HFFc6 (cell line): ENCODE results near the gene LEMD2. TPM values are rescaled to one million over a fixed set of nuclear protein-coding genes. Genes with fewer than 3 reads are reported as not detected.

Experiments used
- DNase-seq: peaks from one replicate; pipeline ENCODE4 v3.0.0-alpha.2; 2018
- H3K27ac Mint-ChIP-seq: 2 replicates; pipeline ENCODE4 v1.8.0; 2020; ENCODE audit warnings: mild to moderate bottlenecking, mixed read lengths
- H3K27me3 Mint-ChIP-seq: 2 replicates; pipeline ENCODE4 v1.8.0; 2021; ENCODE audit warnings: mild to moderate bottlenecking, moderate library complexity, mixed read lengths; ENCODE audit not compliant: insufficient read depth
- H3K36me3 Mint-ChIP-seq: 2 replicates; pipeline ENCODE4 v1.8.0; 2021; ENCODE audit warnings: low read depth, mixed read lengths
- H3K4me1 Mint-ChIP-seq: 2 replicates; pipeline ENCODE4 v1.8.0; 2020; ENCODE audit warnings: low read depth, mixed read lengths
- H3K4me3 Mint-ChIP-seq: 2 replicates; pipeline ENCODE4 v1.8.0; 2020; ENCODE audit warnings: mild to moderate bottlenecking, moderate library complexity, mixed read lengths
- H3K9me3 Mint-ChIP-seq: 2 replicates; pipeline ENCODE4 v1.8.0; 2020; ENCODE audit warnings: mild to moderate bottlenecking, mixed read lengths
- total RNA-seq, 6 experiments: library from RNA; stranded (reverse); fragmentation: NEBNext Ultra II Directional; extraction: Animal tissue kit (Norgen Biotek cat#: 25700); gene quantifications; 2 replicates in 1 of 6; 3 replicates in 5 of 6; pipeline ENCODE4 v1.2.3, GENCODE V29; 2021
- TF ChIP-seq, protein P1 (sequence below): fragments of 200-600 bp; sonication (generic); IDR thresholded peaks from 2 replicates; pipeline ENCODE4 v1.5.0; 2021; ENCODE audit warnings: antibody characterized with exemption, mild to moderate bottlenecking

Gene LEMD2
- total RNA-seq, 6 experiments from 2014 or later = 42.4 to 46.7 (median 44.9) TPM

DNA sequence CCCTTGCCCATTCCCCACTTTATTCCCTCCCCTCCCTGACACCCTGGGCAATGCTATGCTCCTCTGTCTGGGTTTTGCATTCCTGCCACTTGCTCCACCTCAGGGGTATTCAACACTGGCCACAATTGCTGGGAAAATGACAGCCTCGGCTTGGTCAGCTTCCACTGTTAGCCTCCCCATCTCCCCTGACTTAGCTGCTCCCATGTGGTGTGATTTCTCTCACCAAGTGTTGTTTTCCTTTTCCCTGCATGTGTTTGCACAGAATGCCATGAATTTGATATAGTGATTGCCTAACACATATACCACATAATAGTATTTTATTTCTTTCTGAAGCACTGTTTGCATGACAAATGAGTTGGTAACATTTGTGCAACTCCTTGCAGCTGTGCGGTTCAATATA is 1.4 kb upstream of the LEMD2 start:
- H3K4me3 Mint-ChIP-seq = peak overlapping the region; percentile 3; the same call in 1 of the 2 replicates
- DNase-seq = no peak
- no peaks in the 10 kb centered on the region for H3K9me3 Mint-ChIP-seq
- peaks cover 54% of the 10 kb centered on the region for H3K4me1 Mint-ChIP-seq
- no peak overlapping the region for H3K27ac Mint-ChIP-seq
- H3K36me3 Mint-ChIP-seq = peaks cover 19% of the 10 kb centered on the region; the same call in 1 of the 2 replicates
- H3K27me3 Mint-ChIP-seq = peaks cover 25% of the 10 kb centered on the region
- TF ChIP-seq, protein P1, sequence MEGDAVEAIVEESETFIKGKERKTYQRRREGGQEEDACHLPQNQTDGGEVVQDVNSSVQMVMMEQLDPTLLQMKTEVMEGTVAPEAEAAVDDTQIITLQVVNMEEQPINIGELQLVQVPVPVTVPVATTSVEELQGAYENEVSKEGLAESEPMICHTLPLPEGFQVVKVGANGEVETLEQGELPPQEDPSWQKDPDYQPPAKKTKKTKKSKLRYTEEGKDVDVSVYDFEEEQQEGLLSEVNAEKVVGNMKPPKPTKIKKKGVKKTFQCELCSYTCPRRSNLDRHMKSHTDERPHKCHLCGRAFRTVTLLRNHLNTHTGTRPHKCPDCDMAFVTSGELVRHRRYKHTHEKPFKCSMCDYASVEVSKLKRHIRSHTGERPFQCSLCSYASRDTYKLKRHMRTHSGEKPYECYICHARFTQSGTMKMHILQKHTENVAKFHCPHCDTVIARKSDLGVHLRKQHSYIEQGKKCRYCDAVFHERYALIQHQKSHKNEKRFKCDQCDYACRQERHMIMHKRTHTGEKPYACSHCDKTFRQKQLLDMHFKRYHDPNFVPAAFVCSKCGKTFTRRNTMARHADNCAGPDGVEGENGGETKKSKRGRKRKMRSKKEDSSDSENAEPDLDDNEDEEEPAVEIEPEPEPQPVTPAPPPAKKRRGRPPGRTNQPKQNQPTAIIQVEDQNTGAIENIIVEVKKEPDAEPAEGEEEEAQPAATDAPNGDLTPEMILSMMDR = no peak

DNA sequence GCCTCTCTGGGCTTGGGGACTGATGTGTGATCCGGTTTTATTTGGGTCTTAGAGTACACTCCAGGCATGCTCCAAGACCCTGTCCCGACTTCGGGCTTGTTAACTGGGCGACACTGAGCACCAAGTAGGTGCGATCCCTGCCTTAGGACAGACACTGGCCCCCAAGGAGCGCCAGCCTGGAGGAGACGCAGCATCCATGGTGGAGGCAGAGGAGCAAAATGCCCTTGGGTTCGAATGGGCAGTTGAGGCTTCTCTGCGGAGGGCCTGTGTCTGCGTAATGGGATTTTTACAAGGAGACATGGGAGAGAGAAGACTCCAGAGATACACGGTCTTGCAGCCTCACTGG is 593 bp upstream of the LEMD2 start:
- peaks cover 25% of the 10 kb centered on the region for H3K36me3 Mint-ChIP-seq
- peaks cover 56% of the 10 kb centered on the region for H3K4me1 Mint-ChIP-seq
- no peak for DNase-seq
- peaks cover 18% of the 10 kb centered on the region for H3K27me3 Mint-ChIP-seq
- TF ChIP-seq, protein P1 = no peak
- peak overlapping the region; percentile 89 for H3K27ac Mint-ChIP-seq
- H3K9me3 Mint-ChIP-seq = no peaks in the 10 kb centered on the region
- H3K4me3 Mint-ChIP-seq = peak overlapping the region; percentile 87

DNA sequence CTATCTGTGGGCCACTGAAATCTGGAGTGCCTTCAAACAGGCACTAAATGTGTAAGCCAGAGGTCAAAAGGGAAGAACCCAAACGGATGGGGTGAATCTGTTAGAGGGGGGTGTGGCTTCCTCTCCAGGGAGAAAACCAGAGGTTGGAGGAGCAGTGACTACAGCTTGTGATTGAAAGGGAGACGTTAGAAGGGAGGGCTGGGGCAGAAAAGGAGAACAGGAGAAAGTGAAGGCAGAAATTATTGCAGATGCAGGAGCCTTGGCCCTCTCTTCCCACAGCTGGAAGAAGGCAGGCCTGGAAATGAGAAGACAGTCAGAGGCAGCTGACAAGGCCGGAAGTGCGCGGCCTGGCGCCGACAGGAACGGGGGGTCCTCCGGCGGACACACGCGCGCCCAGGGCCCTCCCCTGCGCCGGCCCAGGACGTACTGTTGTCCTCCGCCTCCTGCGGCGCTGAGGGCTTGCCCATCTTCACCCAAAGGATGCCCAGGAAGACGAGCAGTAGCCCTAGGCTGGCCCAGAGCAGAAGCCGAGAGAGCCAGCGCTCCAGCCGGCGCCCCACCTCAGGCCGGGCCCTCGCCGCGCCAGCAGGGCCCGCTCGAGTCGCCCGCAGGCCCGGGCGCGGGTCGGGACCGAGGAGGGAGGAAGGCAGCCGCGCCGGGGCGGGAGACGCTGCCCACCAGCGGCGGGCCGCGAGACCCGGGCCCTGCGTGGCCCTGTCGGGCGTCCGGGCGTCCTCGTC is 806 bp downstream of the LEMD2 start:
- Mint-ChIP-seq H3K27ac (peak overlapping the region; percentile 100), H3K4me1 (peaks cover 69% of the 10 kb centered on the region), H3K9me3 (no peaks in the 10 kb centered on the region), H3K27me3 (peaks cover 8% of the 10 kb centered on the region), H3K36me3 (peaks cover 35% of the 10 kb centered on the region), H3K4me3 (peak overlapping the region; percentile 100)
- TF ChIP-seq, protein P1 = no peak
- DNase-seq = peak; percentile 74

DNA sequence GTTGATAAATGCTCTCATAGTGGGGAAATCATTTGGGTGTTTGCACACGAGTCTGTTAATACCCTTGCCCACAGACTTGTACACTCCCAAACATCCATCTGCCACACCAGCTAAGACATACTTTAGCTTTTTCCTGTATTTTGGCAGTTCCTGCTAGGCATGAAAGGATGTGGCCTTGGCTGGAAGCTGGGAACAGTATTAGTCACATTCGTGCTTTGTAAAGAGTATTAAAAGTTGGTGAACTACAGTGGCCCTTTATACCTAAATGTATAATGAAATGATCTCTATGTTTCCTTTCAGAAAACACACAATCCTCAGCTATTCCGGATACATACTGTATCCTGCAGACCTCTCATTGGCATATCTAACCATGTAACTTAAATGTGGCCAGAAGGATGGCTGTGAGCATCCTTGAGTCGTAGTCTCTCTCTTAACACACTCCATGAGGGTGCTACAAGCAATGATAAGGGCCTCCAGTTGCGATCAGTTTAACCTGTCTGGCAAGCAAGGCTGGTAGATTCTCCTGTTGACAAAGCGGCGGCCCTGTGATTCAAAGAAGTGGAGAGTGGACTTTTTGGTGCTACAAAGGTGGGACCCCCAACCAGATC is 1.5 kb downstream of the LEMD2 start:
- Mint-ChIP-seq H3K9me3 (no peaks in the 10 kb centered on the region), H3K27me3 (peaks cover 5% of the 10 kb centered on the region), H3K36me3 (peaks cover 41% of the 10 kb centered on the region), H3K4me1 (peaks cover 75% of the 10 kb centered on the region), H3K4me3 (peak overlapping the region; percentile 100), H3K27ac (peak overlapping the region; percentile 100)
- TF ChIP-seq, protein P1 = no peak
- DNase-seq = peak; percentile 48

DNA sequence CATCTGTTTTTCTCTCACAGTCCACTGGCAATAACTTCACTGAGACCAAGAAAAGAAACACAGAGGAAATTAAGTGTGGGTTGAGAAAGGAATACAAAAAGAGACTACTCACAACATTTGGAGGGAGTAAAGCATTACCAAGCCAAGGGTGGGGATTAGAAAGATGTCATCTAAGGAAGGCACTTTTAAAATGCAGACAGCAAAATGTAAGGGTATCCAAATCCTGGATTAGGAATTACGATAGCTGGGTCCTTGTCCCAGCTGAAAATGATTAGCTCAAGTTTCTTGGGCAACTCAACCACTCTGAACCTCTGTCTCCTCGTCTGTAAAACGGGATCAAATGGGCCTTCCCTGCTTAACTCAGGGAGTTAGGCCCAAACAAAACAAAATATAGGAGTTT is 2.2 kb downstream of the LEMD2 start:
- peak overlapping the region; percentile 100 for H3K27ac Mint-ChIP-seq
- DNase-seq = no peak
- peaks cover 82% of the 10 kb centered on the region for H3K4me1 Mint-ChIP-seq
- H3K36me3 Mint-ChIP-seq = peaks cover 46% of the 10 kb centered on the region
- TF ChIP-seq, protein P1 = no peak
- H3K4me3 Mint-ChIP-seq = peak overlapping the region; percentile 100
- peaks cover 5% of the 10 kb centered on the region for H3K27me3 Mint-ChIP-seq
- no peaks in the 10 kb centered on the region for H3K9me3 Mint-ChIP-seq
